ENCODE data around the gene RPH3AL. TPM values are rescaled to one million over a fixed set of nuclear protein-coding genes. Genes with fewer than 3 reads are reported as not detected.

Gene RPH3AL
- total RNA-seq, 4 donors from 2014 or later = 24.3 to 90.5 (median 47.2) TPM

DNA sequence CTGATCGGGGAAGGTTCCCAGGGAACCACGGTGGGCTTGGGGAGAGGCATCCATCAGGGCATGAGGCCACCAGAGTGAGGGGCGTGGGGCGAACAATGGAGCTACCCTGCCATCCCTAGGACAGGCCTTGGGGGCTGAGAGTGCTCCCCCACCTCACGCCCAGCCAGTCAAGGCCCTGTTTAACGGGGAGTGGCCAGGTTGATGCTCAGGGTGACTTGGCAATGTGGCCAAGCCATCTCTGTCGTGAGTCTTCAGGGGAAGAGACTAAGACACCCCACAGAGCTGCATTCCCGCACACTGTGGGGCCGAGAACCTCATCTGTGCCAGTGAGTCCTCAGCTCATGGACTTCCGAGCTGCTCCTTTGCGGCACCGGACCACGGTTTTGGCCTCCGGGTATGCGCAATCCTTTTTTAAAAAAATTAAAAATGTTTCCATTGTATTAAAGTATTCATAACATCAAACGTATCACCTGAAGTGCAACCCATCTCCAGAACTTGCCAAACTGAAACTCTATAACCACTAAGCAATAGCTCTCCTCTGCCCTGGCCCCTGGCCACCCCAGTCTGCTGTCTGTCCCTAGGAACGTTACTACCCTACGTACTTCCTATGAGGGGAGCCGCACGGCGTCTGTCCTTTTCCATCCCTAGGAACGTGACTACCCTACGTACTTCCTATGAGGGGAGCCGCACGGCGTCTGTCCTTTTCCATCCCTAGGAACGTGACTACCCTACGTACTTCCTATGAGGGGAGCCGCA, 99.3 kb downstream of the RPH3AL start:
- H3K9me3 ChIP-seq = no peaks in the 10 kb centered on the region
- DNase-seq = peak; percentile 3
- no peak overlapping the region for H3K4me3 ChIP-seq
- no peaks in the 10 kb centered on the region for H3K4me1 ChIP-seq
- in situ Hi-C loops (cut with MboI; ENCODE audit: low pct_ligation_motif_present in 1 of 4, low pct_unique_long_range_greater_than_20kb in 1 of 4, low sequenced_read_pairs in 3 of 4) (no loop called here), intact Hi-C loops (cut with DNase I; ENCODE audit: low total_unique reads) (no loop called here)
- WGBS, 2 donors (ENCODE audit: low coverage in 1 of 2) = 91 to 92% methylated on average over 7 to 23 of the region's 29 CpGs
- H3K27me3 ChIP-seq = no peaks in the 10 kb centered on the region
- TF ChIP-seq, protein P1, sequence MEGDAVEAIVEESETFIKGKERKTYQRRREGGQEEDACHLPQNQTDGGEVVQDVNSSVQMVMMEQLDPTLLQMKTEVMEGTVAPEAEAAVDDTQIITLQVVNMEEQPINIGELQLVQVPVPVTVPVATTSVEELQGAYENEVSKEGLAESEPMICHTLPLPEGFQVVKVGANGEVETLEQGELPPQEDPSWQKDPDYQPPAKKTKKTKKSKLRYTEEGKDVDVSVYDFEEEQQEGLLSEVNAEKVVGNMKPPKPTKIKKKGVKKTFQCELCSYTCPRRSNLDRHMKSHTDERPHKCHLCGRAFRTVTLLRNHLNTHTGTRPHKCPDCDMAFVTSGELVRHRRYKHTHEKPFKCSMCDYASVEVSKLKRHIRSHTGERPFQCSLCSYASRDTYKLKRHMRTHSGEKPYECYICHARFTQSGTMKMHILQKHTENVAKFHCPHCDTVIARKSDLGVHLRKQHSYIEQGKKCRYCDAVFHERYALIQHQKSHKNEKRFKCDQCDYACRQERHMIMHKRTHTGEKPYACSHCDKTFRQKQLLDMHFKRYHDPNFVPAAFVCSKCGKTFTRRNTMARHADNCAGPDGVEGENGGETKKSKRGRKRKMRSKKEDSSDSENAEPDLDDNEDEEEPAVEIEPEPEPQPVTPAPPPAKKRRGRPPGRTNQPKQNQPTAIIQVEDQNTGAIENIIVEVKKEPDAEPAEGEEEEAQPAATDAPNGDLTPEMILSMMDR (IDR thresholded peaks at IDR 0.05) = no peak
- no peak for TF ChIP-seq POLR2AphosphoS5 (IDR thresholded peaks at IDR 0.05)
- TF ChIP-seq EP300 (IDR thresholded peaks at IDR 0.05; ENCODE audit: low read depth) = no peak
- TF ChIP-seq POLR2A (IDR thresholded peaks at IDR 0.05) = no peak
- H3K36me3 ChIP-seq = no peaks in the 10 kb centered on the region
- no peak overlapping the region for H3K27ac ChIP-seq

DNA sequence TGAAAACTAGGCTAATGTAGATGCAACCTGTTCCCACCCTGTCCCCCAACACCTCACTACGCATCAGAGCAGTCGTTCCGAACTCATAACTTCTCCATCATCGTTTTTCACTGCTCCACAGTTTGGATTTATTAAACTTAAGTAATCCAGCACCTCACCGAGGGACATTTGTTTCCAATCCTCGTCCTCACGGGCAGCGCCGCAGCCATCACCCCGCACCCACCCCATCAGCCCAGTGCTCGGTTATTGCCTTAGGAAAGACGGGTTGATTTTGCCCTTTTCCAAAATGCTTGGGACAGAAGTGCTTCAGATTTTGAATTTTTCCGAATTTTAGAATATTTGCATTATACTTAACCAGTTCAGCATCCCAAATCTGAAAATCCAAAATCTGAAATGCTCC, 100.2 kb downstream of the RPH3AL start:
- intact Hi-C loops (cut with DNase I; ENCODE audit: low total_unique reads) = no loop called here
- in situ Hi-C loops (cut with MboI; ENCODE audit: low pct_ligation_motif_present in 1 of 4, low pct_unique_long_range_greater_than_20kb in 1 of 4, low sequenced_read_pairs in 3 of 4) = no loop called here
- no peaks in the 10 kb centered on the region for H3K36me3 ChIP-seq
- no peaks in the 10 kb centered on the region for H3K27me3 ChIP-seq
- 82 to 89% methylated on average over 6 to 13 of the region's 13 CpGs for WGBS, 2 donors (ENCODE audit: low coverage in 1 of 2)
- DNase-seq = no peak
- H3K4me3 ChIP-seq = no peak overlapping the region
- no peak overlapping the region for H3K27ac ChIP-seq
- H3K4me1 ChIP-seq = no peaks in the 10 kb centered on the region
- no peaks in the 10 kb centered on the region for H3K9me3 ChIP-seq
- TF ChIP-seq POLR2A (IDR thresholded peaks at IDR 0.05) (no peak), POLR2AphosphoS5 (IDR thresholded peaks at IDR 0.05) (no peak), EP300 (IDR thresholded peaks at IDR 0.05; ENCODE audit: low read depth) (no peak)
- TF ChIP-seq, protein P1 (IDR thresholded peaks at IDR 0.05) = no peak

DNA sequence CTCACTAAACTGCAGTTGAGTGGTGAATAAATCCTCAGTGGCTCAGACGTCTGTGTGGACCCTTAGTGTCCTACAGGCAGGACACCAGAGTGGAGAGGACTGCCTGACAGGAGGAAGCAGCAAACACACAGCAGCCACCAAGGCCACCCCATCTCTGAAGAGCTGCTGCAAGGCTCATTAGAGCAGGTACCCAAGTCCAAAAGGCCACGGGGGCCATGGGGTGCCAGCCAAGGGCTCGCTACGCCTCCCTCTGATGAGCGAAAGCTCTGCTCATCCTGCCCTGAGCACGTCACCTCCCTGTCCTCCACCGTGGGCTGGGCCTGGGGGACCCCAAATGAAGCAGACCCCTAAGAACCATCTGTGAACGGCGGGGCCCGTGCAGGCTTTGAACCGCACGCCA, 101.1 kb downstream of the RPH3AL start:
- WGBS, 2 donors (ENCODE audit: low coverage in 1 of 2) = 92% methylated on average over 12 of the region's 12 CpGs; no CpG with 5 or more reads in 1 of the 2 donors
- TF ChIP-seq, protein P1 (IDR thresholded peaks at IDR 0.05) = no peak
- TF ChIP-seq POLR2AphosphoS5 (IDR thresholded peaks at IDR 0.05) (no peak), POLR2A (IDR thresholded peaks at IDR 0.05) (no peak), EP300 (IDR thresholded peaks at IDR 0.05; ENCODE audit: low read depth) (no peak)
- peaks cover 0 to 4% (median 2%) of the 10 kb centered on the region in 4 donors for H3K4me1 ChIP-seq
- no peaks in the 10 kb centered on the region for H3K36me3 ChIP-seq
- H3K4me3 ChIP-seq = no peak overlapping the region
- DNase-seq = peak; percentile 3
- H3K9me3 ChIP-seq = no peaks in the 10 kb centered on the region
- H3K27me3 ChIP-seq = no peaks in the 10 kb centered on the region
- H3K27ac ChIP-seq = no peak overlapping the region
- in situ Hi-C loops (cut with MboI; ENCODE audit: low pct_ligation_motif_present in 1 of 4, low pct_unique_long_range_greater_than_20kb in 1 of 4, low sequenced_read_pairs in 3 of 4) (no loop called here), intact Hi-C loops (cut with DNase I; ENCODE audit: low total_unique reads) (no loop called here)

DNA sequence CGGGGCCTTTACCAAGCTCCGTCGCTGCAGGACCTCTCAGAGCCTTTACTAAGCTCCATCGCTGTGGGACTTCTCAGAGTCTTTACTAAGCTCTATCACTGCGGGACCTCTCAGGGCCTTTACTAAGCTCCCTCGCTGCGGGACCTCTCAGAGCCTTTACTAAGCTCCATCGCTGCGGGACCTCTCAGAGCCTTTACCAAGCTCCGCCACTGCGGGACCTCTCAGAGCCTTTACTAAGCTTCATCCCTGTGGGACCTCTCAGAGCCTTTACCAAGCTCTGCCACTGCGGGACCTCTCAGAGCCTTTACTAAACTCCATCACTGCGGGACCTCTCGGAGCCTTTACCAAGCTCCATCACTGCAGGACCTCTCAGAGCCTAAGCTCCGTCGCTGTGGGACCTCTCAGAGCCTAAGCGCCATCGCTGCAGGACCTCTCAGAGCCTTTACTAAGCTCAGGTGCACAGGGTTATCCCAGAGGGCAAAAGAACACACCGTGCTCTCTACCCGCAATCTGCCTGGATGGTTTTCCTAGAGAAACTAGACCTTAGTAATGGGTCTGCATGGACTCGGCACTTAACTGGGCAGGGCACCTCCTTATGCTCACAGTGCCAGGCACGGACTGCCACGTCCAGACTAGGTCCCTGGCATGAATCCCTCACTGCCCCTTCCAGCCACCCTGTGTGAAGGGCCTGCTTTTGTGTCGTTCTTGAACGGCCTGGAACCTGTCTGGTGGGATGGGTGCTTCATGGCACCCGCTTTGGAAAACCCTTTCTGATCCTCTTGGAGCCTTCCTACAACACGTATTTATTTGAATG, 101.9 kb downstream of the RPH3AL start:
- no peaks in the 10 kb centered on the region for H3K36me3 ChIP-seq
- 91 to 100% methylated on average over 1 to 27 of the region's 27 CpGs for WGBS, 2 donors (ENCODE audit: low coverage in 1 of 2)
- TF ChIP-seq, protein P1 (IDR thresholded peaks at IDR 0.05) = no peak
- TF ChIP-seq POLR2A (IDR thresholded peaks at IDR 0.05) = no peak
- no peak for TF ChIP-seq EP300 (IDR thresholded peaks at IDR 0.05; ENCODE audit: low read depth)
- TF ChIP-seq POLR2AphosphoS5 (IDR thresholded peaks at IDR 0.05) = no peak

More for the DNA sequence above, 101.9 kb downstream of the RPH3AL start:
- Histone ChIP-seq H3K4me3 (no peak overlapping the region), H3K27ac (no peak overlapping the region), H3K9me3 (no peaks in the 10 kb centered on the region), H3K4me1 (peaks cover 0 to 8% (median 3%) of the 10 kb centered on the region in 4 donors), H3K27me3 (no peaks in the 10 kb centered on the region)
- in situ Hi-C loops (cut with MboI; ENCODE audit: low pct_ligation_motif_present in 1 of 4, low pct_unique_long_range_greater_than_20kb in 1 of 4, low sequenced_read_pairs in 3 of 4) = no loop called here
- peak; percentile 1 for DNase-seq
- intact Hi-C loops (cut with DNase I; ENCODE audit: low total_unique reads) = no loop called here

All from transverse colon (tissue), 4 donors.